SK-N-MC (cell line): ENCODE measurements around the gene IGSF9B.

Experiments used
- DNase-seq: peaks from one replicate; pipeline ENCODE4 v3.0.0-alpha.2; 2011; ENCODE audit warnings: low read depth, low spot score
- H3K27ac ChIP-seq: fragments of 200-600 bp; sonication (generic); 2 replicates; pipeline ENCODE4 v1.5.1; 2016; ENCODE audit warnings: mixed run types
- H3K36me3 ChIP-seq: fragments of 200-600 bp; sonication (generic); 2 replicates; pipeline ENCODE4 v1.6.1; 2017; ENCODE audit warnings: antibody characterized with exemption, low read length, mixed read lengths; ENCODE audit not compliant: insufficient read depth
- H3K4me3 ChIP-seq: fragments of 200-600 bp; sonication (generic); 2 replicates; pipeline ENCODE4 v1.5.1; 2016
- H3K9ac ChIP-seq: fragments of 200-600 bp; sonication (generic); 2 replicates; pipeline ENCODE4 v1.8.0; 2017; ENCODE audit warnings: mixed run types, mixed read lengths; ENCODE audit not compliant: insufficient read length
- H3K9me3 ChIP-seq: fragments of 200-600 bp; sonication (generic); 2 replicates; pipeline ENCODE4 v1.6.1; 2017; ENCODE audit warnings: low read depth, mild to moderate bottlenecking, antibody characterized with exemption, low read length, moderate library complexity, mixed read lengths
- EZH2 ChIP-seq: fragments of 200-600 bp; sonication (generic); IDR thresholded peaks from one replicate; pipeline ENCODE4 v1.6.1; 2017; ENCODE audit warnings: antibody characterized with exemption
- FOXP2 ChIP-seq: optimal IDR thresholded peaks from 2 replicates; pipeline ENCODE3; 2011; ENCODE audit warnings: mild to moderate bottlenecking, moderate library complexity; ENCODE audit not compliant: insufficient read depth; ENCODE audit errors: extremely low read length, control extremely low read depth
- POLR2AphosphoS5 ChIP-seq: IDR thresholded peaks from 2 replicates; pipeline ENCODE4 v1.6.1; 2012; ENCODE audit warnings: mild to moderate bottlenecking, low read depth, low read length, borderline replicate concordance

The IGSF9B gene

GRCh38 chr11:133980665-133981064 is 23.9 kb upstream of the IGSF9B start:
- Histone ChIP-seq H3K36me3 (no peaks in the 10 kb centered on the region), H3K9me3 (no peaks in the 10 kb centered on the region), H3K4me3 (no peak overlapping the region), H3K9ac (no peak overlapping the region), H3K27ac (no peak overlapping the region)
- TF ChIP-seq FOXP2 = no peak
- DNase-seq = no peak

- Histone ChIP-seq H3K4me3 (no peak overlapping the region), H3K9ac (no peak overlapping the region), H3K36me3 (no peaks in the 10 kb centered on the region), H3K27ac (no peak overlapping the region), H3K9me3 (no peaks in the 10 kb centered on the region)
- TF ChIP-seq EZH2 (no peak), FOXP2 (no peak), POLR2AphosphoS5 (no peak)
- no peak for DNase-seq
Measured at GRCh38 chr11:133978794-133979193, 22.0 kb upstream of the IGSF9B start.

GRCh38 chr11:133977067-133977677 is 20.4 kb upstream of the IGSF9B start:
- H3K9ac ChIP-seq = no peak overlapping the region
- DNase-seq = no peak
- H3K9me3 ChIP-seq = no peaks in the 10 kb centered on the region
- H3K27ac ChIP-seq = no peak overlapping the region
- H3K4me3 ChIP-seq = no peak overlapping the region
- TF ChIP-seq FOXP2 (no peak), EZH2 (no peak), POLR2AphosphoS5 (no peak)
- no peaks in the 10 kb centered on the region for H3K36me3 ChIP-seq

- no peak for TF ChIP-seq POLR2AphosphoS5
- no peak for TF ChIP-seq EZH2
- no peak for TF ChIP-seq FOXP2
- no peak for DNase-seq
- no peaks in the 10 kb centered on the region for H3K36me3 ChIP-seq
Measured at GRCh38 chr11:133975488-133975849, 18.7 kb upstream of the IGSF9B start.

GRCh38 chr11:133974836-133975487 is 18.2 kb upstream of the IGSF9B start:
- no peak for DNase-seq
- Histone ChIP-seq H3K36me3 (no peaks in the 10 kb centered on the region), H3K9me3 (no peaks in the 10 kb centered on the region), H3K9ac (no peak overlapping the region), H3K4me3 (no peak overlapping the region), H3K27ac (no peak overlapping the region)
- TF ChIP-seq EZH2 (no peak), POLR2AphosphoS5 (no peak), FOXP2 (no peak)

More at GRCh38 chr11:133975488-133975849, 18.7 kb upstream of the IGSF9B start:
- no peaks in the 10 kb centered on the region for H3K9me3 ChIP-seq
- H3K9ac ChIP-seq = no peak overlapping the region
- no peak overlapping the region for H3K27ac ChIP-seq
- H3K4me3 ChIP-seq = no peak overlapping the region

- Histone ChIP-seq H3K9ac (no peak overlapping the region), H3K36me3 (no peaks in the 10 kb centered on the region), H3K9me3 (no peaks in the 10 kb centered on the region), H3K27ac (no peak overlapping the region), H3K4me3 (no peak overlapping the region)
- no peak for DNase-seq
- TF ChIP-seq FOXP2 (no peak), EZH2 (no peak), POLR2AphosphoS5 (no peak)
Measured at GRCh38 chr11:133971881-133972280, 15.1 kb upstream of the IGSF9B start.

- no peaks in the 10 kb centered on the region for H3K9me3 ChIP-seq
- H3K9ac ChIP-seq = no peak overlapping the region
- H3K27ac ChIP-seq = no peak overlapping the region
- H3K4me3 ChIP-seq = no peak overlapping the region
- no peak for TF ChIP-seq EZH2
- TF ChIP-seq POLR2AphosphoS5 = no peak
- no peak for TF ChIP-seq FOXP2
- no peaks in the 10 kb centered on the region for H3K36me3 ChIP-seq
- no peak for DNase-seq
Measured at GRCh38 chr11:133969112-133969511, 12.3 kb upstream of the IGSF9B start.

- Histone ChIP-seq H3K27ac (no peak overlapping the region), H3K9ac (no peak overlapping the region), H3K4me3 (no peak overlapping the region), H3K36me3 (no peaks in the 10 kb centered on the region), H3K9me3 (no peaks in the 10 kb centered on the region)
- no peak for DNase-seq
- no peak for TF ChIP-seq FOXP2
- TF ChIP-seq POLR2AphosphoS5 = no peak
- no peak for TF ChIP-seq EZH2
Measured at GRCh38 chr11:133968300-133968699, 11.5 kb upstream of the IGSF9B start.
